Nucleus accumbens (tissue), 56 donors: Measurements from ENCODE around the gene OR52W1.
"Not testable (repeated sequence)": the region's sequence is repeated elsewhere in the genome, so short reads cannot be mapped to it uniquely, and the experiment has no call there.

Experiments used
- DNase-seq, 56 donors: peaks; one replicate each; lab custom pipeline; 2025; lab: John Stamatoyannopoulos, UW

OR52W1 gene

DNA sequence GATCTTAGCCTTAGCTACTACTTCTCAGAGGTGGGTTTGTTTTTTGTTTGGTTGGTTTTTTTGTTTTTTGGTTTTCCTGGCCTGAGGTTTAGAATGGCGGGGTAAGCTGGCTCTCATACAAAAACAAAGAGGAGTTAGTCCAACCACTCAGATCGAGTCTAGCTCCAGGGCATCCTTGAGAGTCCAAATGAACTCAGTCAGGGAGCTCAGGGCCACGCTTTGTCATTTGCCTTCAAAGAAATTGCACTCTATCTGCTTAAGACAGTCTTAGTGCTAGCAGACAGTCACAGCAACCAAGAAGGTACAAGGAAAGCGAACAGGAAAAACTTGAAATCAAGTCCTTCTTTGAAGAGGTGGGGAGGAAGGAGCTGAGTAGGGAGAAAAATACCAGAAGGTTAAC lies 17.5 kb downstream of the OR52W1 start:
- DNase-seq, result no peak

DNA sequence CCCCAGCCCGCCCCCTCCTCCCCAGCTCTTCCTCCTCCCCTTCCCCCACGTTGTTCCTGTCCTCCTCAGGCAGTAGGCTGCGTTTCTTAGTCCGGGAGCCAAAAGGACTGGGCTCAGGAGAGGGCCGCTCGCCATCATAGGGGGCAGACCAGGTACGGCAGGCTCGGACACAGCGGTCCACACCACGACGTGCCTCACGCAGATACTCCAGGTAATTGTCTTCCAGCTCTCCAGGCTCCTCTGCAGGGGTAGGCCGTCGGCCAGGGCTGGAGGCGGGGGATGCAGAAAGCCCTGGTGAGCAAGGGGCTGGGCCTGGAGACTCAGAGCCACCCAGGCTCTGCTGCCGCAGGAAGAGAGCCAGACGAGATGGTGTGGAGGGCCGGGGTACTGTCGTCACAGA lies 18.7 kb downstream of the OR52W1 start:
- no peak for DNase-seq

DNA sequence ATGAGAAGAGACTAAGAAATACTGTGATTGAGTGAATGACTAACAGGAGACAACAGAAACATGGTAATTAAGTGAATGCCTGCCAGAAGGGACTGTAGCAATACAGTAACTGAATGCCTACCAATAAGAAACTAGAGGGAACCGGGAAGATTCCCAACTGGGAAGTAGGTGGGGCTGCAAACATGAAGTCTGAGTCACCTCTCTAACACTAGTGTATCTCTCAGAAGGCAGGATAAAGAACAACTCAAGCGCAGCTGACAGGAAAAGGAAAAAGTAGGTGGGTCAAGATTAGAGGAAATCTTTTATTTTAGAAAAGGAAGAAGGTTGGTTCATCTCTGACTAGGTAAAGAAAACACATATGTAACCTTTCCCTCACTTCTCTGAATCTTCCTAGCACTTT lies 20.3 kb downstream of the OR52W1 start:
- peak in 3 of 56 donors; percentile 15 to 30 (median 24) for DNase-seq

DNA sequence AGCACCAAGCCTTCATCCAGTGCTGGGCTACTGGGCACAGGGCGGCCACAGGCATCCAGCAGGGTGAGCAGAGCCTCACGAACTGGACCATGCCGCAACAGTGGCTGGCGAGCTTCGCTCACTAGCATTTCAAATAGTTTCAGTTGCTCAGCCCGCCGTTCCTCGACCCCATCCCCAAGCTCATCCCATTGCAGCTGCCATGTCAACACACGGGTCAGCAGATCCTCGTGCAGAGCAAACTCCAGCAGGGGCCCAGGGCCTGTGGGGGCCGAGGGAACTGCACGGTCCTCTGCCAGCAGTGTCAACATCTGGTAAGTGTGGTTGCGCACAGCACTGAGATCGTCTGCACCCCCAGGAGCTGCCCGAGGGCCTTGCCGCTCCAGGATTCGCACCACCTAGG lies 24.8 kb downstream of the OR52W1 start:
- DNase-seq, result no peak

DNA sequence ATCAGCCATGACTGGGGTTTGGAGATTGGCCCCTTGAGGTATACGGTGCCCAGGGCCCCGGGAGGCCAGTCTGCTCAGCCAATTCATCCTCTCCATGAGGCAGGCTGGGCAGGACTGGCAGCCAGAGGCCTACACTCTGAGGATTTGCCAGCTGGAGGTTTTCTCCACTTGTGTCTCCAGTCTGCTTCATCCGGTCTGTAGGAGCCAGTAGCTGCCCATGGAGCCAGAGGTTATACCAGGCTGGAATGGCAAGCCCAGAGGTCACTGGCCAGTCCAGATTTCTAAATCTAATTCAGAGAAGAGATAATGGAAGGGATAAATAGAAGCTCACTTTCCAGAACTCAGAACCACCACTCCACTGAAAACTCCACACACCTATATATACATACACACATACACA lies 25.4 kb downstream of the OR52W1 start:
- DNase-seq, result no peak

DNA sequence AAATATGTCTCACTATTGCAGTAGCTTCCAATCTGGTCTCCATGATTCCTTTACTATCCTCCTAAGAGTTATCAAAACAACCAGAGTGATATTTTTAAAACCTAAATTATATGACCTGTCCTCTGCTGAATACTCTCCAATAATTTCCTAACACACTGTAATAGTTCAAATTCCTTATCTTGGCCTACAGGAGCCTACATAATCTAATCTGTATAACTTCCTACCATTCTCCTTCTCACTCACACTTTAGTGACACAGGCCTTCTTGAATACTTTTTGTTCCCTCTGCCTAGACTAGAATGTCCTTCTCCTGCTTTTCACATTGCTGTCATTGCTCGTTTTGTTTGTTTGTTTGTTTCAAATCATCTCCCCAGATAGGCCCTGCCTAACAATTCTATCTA lies 26.0 kb downstream of the OR52W1 start:
- DNase-seq, result no peak

DNA sequence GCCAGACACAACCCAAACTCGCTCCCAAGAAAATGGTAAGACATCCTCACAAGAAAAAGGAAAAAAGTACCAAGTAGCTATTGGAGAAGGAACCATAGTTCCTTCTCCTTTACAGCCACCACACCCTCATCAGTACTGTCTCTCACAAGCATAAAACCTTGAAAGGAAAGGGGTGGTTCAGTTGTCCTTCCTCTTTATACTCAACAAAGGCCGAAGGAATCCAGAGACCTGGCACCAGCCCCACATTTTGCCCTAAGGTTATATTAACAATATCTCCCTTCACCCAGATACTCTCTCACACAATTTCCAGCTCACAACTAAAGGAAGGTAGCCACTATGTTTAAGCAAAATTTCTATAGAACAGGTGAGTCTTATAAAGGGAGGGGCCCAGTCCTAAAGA lies 26.9 kb downstream of the OR52W1 start:
- no peak for DNase-seq

DNA sequence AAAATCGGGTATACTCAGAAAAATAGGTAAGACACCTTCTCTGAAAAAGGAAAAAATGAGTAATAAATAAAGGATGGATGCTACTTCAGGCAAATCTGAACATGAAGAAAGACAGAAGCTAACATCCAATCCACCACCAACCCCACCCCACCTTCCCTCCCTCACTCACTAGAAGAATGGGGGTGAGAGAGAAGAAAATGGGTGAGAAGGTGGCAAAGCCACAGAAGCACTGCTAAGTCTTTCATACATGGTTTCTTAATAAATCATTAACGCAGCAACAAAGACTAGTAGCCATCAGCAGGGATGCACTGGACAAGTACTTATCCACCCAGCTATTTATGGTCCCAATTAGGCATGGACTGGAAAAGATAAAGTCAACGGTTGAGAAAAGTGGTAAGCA lies 29.5 kb downstream of the OR52W1 start:
- no peak for DNase-seq

DNA sequence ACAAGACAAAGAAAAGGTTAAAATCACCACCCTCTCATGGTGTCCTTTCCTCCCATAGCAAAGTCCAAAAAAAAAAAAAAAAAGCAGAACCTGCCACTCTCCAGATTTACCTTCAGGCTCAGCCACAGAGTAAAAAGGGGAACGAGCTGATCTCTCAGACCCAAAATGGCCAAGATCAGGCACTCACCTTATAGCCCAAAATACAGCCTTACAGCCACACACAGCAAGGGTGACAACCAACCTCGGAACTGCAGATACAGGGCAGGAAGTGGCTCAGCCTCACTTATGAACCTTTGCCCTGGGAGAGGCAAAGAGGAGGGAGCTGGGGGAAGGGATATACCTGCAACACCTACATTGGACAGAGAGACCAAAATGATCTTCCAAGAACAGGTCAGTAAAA lies 30.9 kb downstream of the OR52W1 start:
- no peak for DNase-seq

DNA sequence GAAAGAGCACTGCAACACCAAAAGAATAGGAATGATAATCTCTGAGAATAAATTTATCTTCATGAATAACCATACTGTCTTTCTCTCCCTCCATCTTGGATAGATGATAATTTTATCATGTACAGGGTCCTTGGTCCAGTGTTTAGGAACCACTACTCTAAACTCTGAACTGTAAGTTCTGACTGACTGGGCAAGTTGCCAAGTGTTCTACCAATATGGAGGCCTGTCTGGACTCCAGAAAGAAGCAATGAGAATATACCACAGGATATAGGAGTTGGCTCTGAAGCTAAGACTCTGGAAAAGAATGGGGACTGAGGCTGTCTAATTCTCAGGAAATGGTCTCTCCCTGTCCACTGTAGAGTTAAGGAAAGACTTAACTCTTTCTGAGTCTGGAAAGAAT lies 33.9 kb downstream of the OR52W1 start:
- no peak for DNase-seq

DNA sequence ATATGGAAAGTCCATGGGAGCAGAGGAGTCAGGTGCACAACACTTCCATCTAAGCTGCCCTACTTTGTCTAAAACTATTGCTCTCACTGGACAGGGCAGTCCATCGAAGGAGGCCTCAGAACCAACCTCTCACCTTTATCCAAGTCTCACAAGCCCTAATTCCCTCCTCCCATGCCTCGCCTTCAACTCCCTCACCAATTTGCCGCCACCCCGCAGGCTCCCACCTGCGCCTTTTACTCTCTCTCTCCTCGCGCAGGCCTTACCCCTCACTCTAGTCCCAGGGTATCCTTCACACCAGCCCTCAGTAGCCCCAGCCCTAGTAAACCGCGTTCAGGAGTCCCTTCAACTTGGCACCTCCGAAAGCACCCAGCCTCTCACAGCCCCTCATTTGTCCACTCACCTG lies 35.0 kb downstream of the OR52W1 start:
- DNase-seq, result peak in 1 of 56 donors; percentile 53

DNA sequence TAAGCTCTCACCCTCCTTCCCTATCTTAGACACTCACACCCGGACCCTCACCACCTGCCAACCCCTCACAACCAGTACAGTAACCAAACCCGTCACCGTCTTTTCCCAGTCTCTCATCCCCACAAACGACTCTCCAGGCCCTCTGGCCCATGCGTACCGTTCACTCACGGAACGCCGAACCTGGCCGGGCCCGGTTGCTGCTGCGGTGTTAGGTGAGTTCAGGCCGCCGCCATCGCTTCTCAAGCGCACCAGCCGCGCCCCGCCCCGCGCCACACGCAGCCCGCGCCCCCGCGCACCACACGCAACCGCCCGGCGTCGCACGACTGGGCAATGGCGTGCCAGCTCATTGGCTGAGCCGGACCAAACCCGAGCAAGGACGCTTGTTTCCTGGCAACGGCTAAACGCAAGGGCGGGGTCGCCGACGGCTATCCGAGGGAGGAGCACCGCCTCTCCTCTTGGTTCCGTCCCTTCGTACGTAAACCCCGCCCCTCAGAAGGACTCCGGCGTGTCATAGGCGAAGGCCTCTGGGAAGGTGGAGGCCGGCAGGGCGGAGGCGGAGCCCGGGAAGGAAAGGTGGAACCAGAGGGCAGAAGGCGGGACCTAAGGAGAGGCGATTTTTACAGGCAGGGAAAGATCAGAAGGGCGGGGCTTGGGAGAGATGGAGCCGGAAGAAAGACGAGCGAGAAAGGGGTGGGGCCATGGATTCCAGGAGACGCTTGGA lies 35.5 kb downstream of the OR52W1 start, which contains the start of gene FHIP1B:
FHIP1B (minus strand) TSS at position 250 of the 721 bp plus-strand sequence. CDS start 10,120 bp downstream, outside the sequence.
- peak; percentile 81 to 100 (median 100) for DNase-seq

DNA sequence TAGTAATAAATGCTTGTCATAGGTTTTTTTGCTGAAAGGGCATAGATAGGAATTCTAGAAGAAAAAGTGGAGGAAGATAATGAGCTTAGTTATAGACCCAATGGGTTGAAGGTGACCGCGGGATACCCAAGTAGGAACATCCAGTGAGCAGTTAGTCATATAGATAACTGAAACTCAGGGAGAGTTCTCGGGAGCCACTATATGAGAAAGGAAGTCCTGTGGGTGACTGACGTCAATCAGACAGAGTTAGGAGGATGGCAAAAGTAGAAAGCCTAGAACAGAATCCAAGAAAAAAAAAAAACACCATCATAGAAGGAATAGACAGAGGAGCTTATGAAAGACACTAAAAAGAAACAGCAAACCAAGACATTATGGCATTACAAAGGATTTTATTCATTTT lies 38.2 kb downstream of the OR52W1 start:
- DNase-seq, result no peak

DNA sequence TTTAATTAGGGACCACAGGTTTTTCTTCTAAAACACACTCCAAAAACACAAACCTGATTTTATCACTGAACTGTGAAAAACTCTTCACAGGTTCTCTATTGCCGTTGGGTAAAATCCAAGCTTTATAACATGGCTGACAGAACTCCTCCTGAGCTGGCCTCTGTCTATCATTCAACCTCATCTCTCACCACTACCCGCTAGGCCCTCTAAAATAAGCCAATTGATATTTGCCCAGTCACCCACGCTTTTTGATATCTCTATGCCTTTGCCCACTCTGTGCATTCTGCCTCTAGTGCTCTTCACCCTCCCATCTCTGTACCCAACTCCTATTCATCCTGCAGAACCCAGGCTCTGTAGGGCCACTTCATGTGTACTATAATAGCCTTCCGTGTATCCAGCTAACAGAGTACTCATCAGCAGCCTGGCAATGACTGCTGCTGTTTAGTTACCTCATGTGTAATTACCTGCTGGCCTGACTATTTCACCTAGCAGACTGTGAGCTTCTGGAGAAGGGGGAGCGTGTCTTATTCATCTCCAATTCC lies 38.8 kb downstream of the OR52W1 start:
- no peak for DNase-seq

DNA sequence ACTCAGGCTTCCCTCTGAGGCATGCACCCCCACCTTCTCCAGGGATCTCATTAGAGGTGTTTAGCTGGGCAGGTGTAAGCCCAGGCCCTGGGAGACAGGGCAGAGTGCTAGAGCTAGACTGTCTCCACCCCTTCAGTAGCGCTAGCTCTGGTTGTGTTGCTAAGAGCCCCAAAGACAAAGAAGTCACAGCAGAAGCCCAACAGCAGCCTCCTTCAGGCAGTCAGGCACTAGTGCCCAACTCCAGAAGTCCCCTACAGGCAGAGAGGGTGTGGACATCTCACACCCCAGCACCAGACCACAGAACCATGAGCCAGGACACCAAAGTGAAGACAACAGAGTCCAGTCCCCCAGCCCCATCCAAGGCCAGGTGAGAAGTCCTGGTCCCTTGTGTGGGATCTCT lies 39.9 kb downstream of the OR52W1 start, which contains the start of gene CNGA4:
CNGA4 (plus strand) TSS at position 188 of the 400 bp plus-strand sequence; CDS start at position 306, 118 bp downstream.
- no peak for DNase-seq

DNA sequence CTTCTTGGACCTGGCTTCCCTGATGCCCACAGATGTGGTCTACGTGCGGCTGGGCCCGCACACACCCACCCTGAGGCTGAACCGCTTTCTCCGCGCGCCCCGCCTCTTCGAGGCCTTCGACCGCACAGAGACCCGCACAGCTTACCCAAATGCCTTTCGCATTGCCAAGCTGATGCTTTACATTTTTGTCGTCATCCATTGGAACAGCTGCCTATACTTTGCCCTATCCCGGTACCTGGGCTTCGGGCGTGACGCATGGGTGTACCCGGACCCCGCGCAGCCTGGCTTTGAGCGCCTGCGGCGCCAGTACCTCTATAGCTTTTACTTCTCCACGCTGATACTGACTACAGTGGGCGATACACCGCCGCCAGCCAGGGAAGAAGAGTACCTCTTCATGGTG lies 41.1 kb downstream of the OR52W1 start:
- no peak for DNase-seq

DNA sequence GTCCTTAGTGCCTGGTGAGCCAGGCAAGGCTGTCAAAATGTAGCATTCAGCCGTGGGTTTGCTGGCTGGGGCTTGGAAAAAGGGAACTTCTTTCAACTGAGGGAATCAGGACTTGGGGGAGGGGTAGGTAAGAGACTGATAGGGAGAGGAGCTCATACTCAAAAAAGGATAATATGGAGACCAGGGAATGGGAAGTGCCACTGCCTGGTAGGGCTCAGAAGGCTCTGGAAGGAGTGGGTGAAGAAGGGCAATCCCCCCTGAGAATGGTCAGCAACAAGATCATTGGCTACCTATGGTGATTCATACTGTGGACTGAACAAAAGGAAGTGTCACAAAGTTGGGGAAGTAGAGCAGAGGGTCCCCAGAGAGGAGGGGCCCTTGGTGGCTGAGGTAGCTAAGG lies 41.8 kb downstream of the OR52W1 start:
- no peak for DNase-seq

DNA sequence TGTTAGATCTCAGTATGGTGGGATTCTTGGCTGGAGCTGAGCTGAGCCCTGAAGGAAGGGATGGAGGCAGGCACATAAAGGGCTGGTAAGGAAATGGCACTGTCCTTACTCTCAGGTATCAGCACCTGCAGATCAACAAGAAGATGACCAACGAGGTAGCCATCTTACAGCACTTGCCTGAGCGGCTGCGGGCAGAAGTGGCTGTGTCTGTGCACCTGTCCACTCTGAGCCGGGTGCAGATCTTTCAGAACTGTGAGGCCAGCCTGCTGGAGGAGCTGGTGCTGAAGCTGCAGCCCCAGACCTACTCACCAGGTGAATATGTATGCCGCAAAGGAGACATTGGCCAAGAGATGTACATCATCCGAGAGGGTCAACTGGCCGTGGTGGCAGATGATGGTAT lies 42.3 kb downstream of the OR52W1 start:
- no peak for DNase-seq

DNA sequence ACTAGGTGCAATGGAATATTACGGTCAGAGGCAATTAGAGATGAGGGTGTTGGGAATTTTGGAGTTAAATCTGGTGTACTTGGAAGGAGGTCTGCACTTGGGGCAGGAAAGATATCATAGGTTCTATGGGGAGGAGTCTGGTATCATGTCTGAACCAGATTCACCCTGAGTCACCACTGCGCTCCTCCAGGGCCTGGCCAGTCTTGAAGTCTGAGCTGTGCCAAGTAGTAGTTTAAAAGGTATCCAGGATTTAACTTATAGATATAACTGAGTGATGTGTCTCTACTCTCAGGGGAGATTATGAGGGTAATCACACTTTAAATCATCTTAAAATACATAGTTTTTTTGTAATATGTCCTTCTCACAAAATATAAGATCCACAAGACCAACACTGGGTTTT lies 46.5 kb downstream of the OR52W1 start:
- DNase-seq, result no peak

DNA sequence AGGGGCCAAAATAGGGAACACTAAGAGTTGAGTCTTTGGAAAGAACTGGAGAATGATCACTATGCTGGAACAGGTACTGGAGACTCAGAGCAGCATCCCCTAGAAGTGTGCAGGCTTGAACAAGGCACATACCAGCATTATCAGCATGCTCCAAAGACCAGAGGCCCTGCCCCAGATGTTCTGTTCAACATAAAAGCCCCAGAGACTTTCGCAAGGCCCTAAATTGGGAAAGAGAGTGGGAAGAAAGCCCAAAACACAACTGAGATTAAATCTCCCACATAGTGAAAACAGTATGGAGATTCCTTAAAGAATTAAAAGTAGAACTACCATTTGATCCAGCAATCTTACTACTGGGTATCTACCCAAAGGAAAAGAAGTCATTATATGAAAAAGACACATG lies 49.2 kb downstream of the OR52W1 start:
- DNase-seq, result no peak

DNA sequence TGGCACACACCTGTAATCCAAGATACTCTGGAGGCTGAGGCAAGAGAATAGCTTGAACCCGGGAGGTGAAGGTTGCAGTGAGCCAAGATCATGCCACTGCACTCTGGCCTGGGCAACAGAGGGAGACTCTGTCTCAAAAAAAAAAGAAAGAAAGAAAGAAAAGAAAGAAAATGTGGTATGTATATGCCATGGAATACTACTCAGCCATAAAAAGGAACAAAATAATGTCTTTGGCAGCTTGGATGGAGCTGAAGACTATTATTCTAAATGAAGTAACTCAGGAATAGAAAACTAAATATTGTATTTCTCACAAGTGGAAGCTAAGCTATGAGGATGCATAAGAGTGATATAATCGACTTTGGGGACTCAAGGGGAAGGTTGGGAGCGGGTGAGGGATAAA lies 49.9 kb downstream of the OR52W1 start:
- DNase-seq, result not testable (repeated sequence)
